COLO668 (cell line): ENCODE data around the gene DCLK2.

Experiments
- DNase-seq: peaks from one replicate; lab custom pipeline; 2025; ENCODE audit not compliant: unreplicated experiment; lab: John Stamatoyannopoulos, UW

Gene DCLK2

GRCh38 chr4:150068300-150068960 is 9.8 kb upstream of the DCLK2 start:
- no peak for DNase-seq

GRCh38 chr4:150069353-150069752 is 8.9 kb upstream of the DCLK2 start:
- DNase-seq, result no peak

GRCh38 chr4:150070464-150071170 is 7.6 kb upstream of the DCLK2 start:
- DNase-seq, result no peak

DNA sequence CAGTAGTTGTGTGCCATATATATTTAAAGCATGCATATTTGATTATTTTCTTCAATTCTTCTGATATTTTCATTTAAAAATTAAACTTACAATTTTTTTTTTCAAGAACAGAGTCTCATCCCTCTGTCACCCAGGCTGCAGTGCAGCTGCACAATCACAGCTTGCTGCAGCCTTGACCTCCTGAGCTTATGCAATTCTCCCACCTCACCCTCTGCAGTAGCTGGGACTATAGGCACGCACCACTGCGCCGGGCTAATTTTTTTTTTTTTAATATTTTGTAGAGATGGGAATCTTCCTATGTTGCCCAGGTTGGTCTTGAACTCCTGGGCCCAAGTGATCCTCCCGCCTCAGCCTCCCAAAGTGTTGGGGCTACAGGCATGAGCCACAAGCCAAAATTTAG is 5.8 kb upstream of the DCLK2 start:
- DNase-seq, result no peak

DNA sequence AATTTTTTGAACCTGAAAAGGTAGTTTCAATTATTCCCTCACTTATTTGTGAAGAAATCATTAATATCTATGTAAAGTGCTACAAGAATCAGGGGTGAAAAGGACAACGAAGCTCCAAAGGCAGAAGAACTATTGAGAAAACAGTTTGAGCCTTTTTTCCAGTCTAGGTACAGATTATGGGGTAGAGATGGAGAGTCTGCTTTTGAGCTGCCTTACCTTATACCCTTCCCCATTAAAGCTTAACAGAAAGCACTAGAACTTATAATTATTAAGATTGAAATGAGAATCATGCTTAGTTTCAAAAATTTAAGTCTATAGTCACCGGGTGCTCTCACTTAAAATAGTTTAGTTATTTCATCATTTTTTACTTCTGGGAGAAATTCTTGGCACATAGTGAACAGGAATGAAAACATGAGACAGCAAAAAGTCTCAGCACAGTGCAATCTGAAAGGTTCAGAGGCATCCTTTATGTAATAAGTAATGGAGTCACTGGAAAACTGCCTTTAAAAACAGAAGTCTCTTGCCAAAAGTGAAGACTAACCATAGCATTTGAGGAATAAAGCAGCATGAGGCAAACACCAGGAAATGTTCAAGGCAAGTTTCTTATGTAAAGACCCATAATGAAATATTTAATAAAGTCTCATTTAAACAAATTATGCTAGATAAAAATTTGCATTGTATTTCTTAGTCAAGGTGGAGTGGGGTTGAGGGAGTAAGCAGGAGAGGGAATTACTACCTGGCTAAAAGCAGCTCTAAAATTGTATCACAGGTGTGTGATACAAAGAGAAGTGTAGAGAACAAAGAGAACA is 5.1 kb upstream of the DCLK2 start:
- DNase-seq, result no peak

GRCh38 chr4:150074064-150074463 is 4.2 kb upstream of the DCLK2 start:
- DNase-seq, result no peak

- DNase-seq, result peak; percentile 86
Measured at GRCh38 chr4:150078579-150079080, 385 bp downstream of the DCLK2 start.

DNA sequence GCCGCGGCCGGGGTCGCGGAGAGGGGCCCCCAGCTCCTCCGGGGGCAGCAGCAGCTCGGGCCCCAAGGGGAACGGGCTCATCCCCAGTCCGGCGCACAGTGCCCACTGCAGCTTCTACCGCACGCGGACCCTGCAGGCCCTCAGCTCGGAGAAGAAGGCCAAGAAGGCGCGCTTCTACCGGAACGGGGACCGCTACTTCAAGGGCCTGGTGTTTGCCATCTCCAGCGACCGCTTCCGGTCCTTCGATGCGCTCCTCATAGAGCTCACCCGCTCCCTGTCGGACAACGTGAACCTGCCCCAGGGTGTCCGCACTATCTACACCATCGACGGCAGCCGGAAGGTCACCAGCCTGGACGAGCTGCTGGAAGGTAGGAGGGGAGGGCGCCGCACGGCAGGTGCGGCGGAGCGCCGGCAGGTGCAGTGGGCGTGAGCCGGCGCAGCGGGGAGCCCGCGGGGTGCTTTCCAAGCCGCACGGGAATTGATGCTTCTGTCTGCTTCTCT is 886 bp downstream of the DCLK2 start:
- peak; percentile 90 for DNase-seq

DNA sequence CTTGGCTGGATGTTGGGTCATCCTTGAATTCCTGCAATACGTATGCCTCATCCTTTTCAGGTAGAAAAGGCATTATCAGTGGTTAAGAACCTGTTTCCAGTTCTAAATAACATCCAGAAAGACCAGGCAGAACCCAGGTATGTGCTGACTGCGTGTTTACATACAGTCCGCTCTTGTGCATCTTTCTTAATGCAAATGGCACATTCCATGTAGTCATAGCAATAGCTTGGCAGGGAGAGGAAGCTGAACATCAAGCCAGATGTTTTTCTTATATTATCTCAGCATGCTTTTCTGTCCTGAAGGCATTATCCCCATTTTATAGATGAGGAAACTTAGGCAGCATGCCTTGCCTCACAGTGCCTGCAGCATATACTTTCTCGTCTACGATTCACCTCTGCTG is 2.1 kb downstream of the DCLK2 start:
- DNase-seq, result no peak

DNA sequence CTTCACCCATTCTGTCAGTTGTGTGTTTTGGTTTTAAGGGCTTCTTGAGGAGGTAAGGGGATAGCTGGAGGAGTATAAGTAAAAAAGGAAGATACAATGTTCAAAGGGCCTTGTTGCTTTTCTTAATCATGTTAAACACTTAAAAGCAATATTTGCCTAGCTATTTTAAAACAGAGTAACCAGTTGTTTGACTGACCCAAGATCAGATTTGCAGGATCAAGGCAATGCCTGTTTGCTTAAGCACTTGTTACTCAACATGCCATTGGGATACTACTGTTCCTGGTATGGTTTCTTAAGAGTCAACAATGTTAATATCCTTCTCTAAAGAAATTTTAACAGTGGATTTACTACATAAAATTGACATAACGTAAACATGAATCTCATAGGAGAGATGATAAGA is 2.6 kb downstream of the DCLK2 start:
- no peak for DNase-seq

DNA sequence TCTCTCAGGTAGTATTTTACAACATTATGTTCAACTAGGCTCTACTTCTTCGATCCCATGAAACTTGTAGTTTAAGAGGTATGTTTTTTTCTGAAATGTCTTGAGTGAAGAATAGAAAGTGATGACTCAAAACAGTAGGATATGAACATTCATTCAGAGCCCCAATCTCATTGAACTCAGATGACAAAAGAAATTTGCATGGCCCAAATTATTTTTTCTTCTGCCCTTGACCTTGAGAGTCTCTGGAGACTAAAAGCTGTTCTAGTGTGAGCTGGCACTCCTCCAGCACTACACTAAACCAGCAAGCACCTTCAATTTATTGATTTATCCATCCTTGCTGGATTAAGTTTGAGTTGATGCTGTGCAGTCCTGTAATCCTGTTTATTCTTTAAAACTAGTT is 4.0 kb downstream of the DCLK2 start:
- peak; percentile 13 for DNase-seq

DNA sequence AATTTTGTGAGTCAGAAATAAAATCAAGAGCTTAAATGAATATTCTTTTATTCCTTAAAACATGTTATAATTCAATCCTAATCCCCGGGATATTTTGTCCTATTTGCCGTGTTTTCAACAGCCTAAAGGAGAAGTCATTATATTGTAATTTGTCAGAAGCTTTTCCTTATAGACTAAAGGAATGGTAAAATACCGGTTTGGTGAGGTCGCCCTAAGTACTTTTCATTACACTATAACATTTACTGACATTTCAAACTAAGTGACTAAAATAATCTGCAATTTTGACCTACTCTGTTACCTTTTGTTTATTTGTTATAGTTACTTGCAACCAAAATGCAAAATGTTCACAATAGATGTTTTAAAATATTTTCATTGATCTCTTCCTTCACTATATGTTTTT is 8.8 kb downstream of the DCLK2 start:
- DNase-seq, result no peak

GRCh38 chr4:150089732-150090131 is 11.5 kb downstream of the DCLK2 start:
- DNase-seq, result no peak

GRCh38 chr4:150090836-150091235 is 12.6 kb downstream of the DCLK2 start:
- no peak for DNase-seq

- no peak for DNase-seq
Measured at GRCh38 chr4:150094676-150095075, 16.4 kb downstream of the DCLK2 start.

- DNase-seq, result no peak
Measured at GRCh38 chr4:150096625-150097024, 18.4 kb downstream of the DCLK2 start.

- DNase-seq, result no peak
Measured at GRCh38 chr4:150098214-150098613, 20.0 kb downstream of the DCLK2 start.

- DNase-seq, result no peak
Measured at GRCh38 chr4:150104404-150105027, 26.3 kb downstream of the DCLK2 start.

GRCh38 chr4:150106886-150107285 is 28.6 kb downstream of the DCLK2 start:
- DNase-seq, result no peak

GRCh38 chr4:150108691-150109090 is 30.4 kb downstream of the DCLK2 start:
- no peak for DNase-seq

DNA sequence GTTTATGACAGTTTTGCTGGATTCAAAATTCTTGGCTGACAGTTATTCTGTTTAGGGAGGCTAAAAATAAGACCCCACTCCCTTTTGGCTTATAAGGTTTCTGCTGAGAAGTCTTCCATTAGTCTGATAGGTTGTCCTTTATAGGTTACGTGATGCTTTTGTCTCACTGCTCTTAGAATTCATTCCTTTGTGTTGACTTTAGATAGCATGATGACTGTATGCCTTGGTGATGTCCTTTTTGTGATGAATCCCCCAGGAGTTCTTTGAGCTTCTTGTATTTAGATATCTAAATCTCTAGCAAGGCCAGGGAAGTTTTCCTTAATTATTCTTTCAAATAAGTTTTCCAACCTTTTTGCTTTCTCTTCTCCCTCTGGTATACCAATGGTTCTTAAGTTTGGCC is 36.4 kb downstream of the DCLK2 start:
- no peak for DNase-seq
